ENCODE results near the gene GMIP. TPM values are rescaled to one million over a fixed set of nuclear protein-coding genes. Genes with fewer than 3 reads are reported as not detected.
A peak's percentile ranks its signal among the peaks of the same experiment; 100 is the strongest.

The GMIP gene
- total RNA-seq, 1 donor: 6.5 TPM

DNA sequence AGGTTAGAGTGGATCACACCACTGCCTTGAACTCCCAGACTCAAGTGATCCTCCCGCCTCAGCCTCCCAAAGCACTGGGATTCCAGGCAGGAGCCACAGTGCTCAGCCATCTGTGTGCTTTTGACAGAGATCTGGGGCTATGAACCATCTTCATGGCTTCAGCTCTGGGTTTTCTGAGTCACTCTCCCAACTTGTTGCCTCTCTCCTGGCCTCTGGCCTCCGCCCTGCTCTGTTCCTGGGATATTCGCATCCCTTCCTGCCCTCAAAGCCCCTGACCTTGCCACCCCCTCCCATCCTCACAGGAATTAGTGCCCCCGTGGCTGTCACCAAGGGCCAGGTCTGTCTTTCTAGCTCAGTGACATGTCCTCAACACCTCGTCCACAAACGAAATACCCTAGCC is 5.7 kb upstream of the GMIP start:
- Histone ChIP-seq H4K20me1 (ENCODE audit: insufficient read depth, low read length) (peaks cover 4% of the 10 kb centered on the region), H3K27ac (ENCODE audit: low read depth, low read length) (no peak overlapping the region), H3K36me3 (ENCODE audit: insufficient read depth, low read length) (peaks cover 66% of the 10 kb centered on the region), H2AFZ (ENCODE audit: low read length) (no peak overlapping the region), H3K27me3 (ENCODE audit: insufficient read depth, low read length) (no peaks in the 10 kb centered on the region), H3K79me2 (ENCODE audit: insufficient read depth, low read length) (no peaks in the 10 kb centered on the region), H3K4me1 (ENCODE audit: insufficient read depth, low read length) (no peaks in the 10 kb centered on the region), H3K9me3 (ENCODE audit: low read depth, low read length) (no peaks in the 10 kb centered on the region), H3K4me3 (ENCODE audit: insufficient read depth, low read length) (no peak overlapping the region), H3K4me2 (ENCODE audit: insufficient read depth, low read length) (no peak overlapping the region)
- TF ChIP-seq, protein P1, sequence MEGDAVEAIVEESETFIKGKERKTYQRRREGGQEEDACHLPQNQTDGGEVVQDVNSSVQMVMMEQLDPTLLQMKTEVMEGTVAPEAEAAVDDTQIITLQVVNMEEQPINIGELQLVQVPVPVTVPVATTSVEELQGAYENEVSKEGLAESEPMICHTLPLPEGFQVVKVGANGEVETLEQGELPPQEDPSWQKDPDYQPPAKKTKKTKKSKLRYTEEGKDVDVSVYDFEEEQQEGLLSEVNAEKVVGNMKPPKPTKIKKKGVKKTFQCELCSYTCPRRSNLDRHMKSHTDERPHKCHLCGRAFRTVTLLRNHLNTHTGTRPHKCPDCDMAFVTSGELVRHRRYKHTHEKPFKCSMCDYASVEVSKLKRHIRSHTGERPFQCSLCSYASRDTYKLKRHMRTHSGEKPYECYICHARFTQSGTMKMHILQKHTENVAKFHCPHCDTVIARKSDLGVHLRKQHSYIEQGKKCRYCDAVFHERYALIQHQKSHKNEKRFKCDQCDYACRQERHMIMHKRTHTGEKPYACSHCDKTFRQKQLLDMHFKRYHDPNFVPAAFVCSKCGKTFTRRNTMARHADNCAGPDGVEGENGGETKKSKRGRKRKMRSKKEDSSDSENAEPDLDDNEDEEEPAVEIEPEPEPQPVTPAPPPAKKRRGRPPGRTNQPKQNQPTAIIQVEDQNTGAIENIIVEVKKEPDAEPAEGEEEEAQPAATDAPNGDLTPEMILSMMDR (IDR thresholded peaks at IDR 0.05; ENCODE audit: extremely low read depth, low read depth, low read length): no peak
- peak; percentile 78 for DNase-seq (ENCODE audit: insufficient read length, low spot score, missing footprints)

DNA sequence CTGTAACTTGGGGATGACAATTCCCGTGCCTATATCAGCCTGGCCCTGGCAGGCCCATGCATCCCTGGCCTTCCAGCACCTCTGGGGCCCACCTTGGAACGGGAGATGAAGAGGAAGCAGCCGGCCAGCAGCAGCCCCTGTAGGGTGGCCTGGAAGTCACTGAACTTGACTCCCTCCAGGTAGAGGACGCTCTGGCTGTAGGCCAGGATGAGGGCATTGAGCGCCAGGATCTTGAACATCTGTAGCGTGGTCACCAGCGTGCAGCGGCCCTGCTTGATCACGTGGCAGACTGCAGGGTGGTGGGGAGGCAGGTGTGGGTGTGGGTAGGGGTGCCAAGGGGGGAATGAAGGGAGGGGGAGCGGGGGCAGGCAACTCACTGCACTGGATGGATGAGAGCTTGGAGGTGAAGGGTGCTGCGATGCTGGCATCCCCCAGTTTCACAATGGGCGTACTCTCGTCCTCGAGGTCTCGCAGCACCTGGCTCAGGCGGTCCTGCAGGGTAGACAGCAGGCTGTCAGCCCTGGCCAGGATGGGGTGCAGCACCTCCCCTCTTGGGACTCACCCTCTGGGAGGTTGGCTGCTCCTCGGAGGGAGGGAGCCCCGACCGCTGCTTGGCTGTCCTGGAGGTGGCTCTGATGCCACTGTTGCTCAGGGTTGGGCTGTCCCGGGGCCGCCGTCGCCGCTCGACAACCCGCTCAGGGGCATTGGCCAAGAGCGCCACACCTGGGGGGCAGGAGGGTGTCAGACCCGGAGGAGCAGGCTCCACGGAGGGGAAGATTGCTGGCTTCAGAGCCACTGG is 3.8 kb upstream of the GMIP start:
- H2AFZ ChIP-seq (ENCODE audit: low read length): no peak overlapping the region
- H3K4me2 ChIP-seq (ENCODE audit: insufficient read depth, low read length): no peak overlapping the region
- no peak overlapping the region for H3K27ac ChIP-seq (ENCODE audit: low read depth, low read length)
- peaks cover 8% of the 10 kb centered on the region for H3K4me1 ChIP-seq (ENCODE audit: insufficient read depth, low read length)
- peak; percentile 77 for DNase-seq (ENCODE audit: insufficient read length, low spot score, missing footprints)
- H3K79me2 ChIP-seq (ENCODE audit: insufficient read depth, low read length): peaks cover 8% of the 10 kb centered on the region
- H3K27me3 ChIP-seq (ENCODE audit: insufficient read depth, low read length): no peaks in the 10 kb centered on the region
- H4K20me1 ChIP-seq (ENCODE audit: insufficient read depth, low read length): peaks cover 4% of the 10 kb centered on the region
- no peak overlapping the region for H3K4me3 ChIP-seq (ENCODE audit: insufficient read depth, low read length)
- TF ChIP-seq, protein P1 (IDR thresholded peaks at IDR 0.05; ENCODE audit: extremely low read depth, low read depth, low read length): no peak
- H3K9me3 ChIP-seq (ENCODE audit: low read depth, low read length): no peaks in the 10 kb centered on the region
- peaks cover 52% of the 10 kb centered on the region for H3K36me3 ChIP-seq (ENCODE audit: insufficient read depth, low read length)

DNA sequence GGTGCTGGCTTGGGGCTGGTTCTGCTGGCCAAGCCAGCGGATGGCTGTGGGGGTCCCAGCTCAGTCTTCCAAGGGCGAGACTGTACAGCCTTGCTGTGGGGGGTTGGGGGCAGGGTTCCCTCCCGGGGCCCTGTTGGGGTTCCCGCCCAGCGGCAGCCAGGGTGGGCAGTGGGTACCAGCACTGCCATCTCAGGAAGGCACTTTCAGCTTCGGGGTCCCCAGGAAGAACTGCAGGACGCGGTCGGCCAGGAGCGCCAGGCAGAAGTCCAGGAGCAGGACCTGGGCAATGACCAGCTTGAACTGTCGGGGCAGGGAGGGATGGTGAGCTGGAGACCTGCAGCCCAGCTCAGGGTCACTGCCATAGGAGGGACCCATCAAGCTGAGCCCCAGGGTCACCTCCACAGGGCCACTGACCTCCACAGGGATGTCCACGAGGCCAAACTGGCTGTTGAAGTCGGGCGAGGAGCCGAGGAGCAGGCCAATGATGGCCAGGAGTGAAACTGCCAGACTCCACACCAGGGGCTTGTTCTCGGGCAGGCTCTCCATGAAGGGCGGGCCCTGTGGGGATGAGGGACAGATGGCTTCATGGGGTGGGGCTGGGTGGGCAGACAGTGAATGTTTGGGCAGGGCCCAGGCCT is 1.9 kb upstream of the GMIP start:
- TF ChIP-seq, protein P1 (IDR thresholded peaks at IDR 0.05; ENCODE audit: extremely low read depth, low read depth, low read length): no peak
- Histone ChIP-seq H3K27me3 (ENCODE audit: insufficient read depth, low read length) (no peaks in the 10 kb centered on the region), H3K4me1 (ENCODE audit: insufficient read depth, low read length) (peaks cover 8% of the 10 kb centered on the region), H3K27ac (ENCODE audit: low read depth, low read length) (no peak overlapping the region), H2AFZ (ENCODE audit: low read length) (no peak overlapping the region), H3K9me3 (ENCODE audit: low read depth, low read length) (no peaks in the 10 kb centered on the region), H3K4me2 (ENCODE audit: insufficient read depth, low read length) (no peak overlapping the region), H3K79me2 (ENCODE audit: insufficient read depth, low read length) (peaks cover 8% of the 10 kb centered on the region), H3K36me3 (ENCODE audit: insufficient read depth, low read length) (peaks cover 39% of the 10 kb centered on the region), H4K20me1 (ENCODE audit: insufficient read depth, low read length) (no peaks in the 10 kb centered on the region), H3K4me3 (ENCODE audit: insufficient read depth, low read length) (no peak overlapping the region)
- DNase-seq (ENCODE audit: insufficient read length, low spot score, missing footprints): no peak

DNA sequence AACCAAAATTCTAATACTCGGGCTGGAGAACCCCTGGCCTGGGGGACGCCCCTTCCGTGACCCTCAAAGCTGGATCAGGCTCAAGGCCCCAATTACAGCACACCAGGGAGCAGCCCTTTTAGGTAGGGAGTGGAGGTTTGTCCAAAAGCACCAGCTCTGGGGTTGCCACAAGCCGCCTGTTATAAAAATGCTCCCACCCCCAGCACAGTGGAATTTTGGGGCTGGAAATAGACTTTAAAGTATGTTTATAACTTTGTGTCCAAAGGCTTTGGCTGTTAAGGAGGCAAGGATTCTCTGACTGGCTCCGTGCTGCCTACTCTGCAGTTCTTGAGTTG is 564 bp upstream of the GMIP start:
- Histone ChIP-seq H2AFZ (ENCODE audit: low read length) (no peak overlapping the region), H3K9me3 (ENCODE audit: low read depth, low read length) (no peaks in the 10 kb centered on the region), H3K79me2 (ENCODE audit: insufficient read depth, low read length) (peaks cover 8% of the 10 kb centered on the region), H3K4me1 (ENCODE audit: insufficient read depth, low read length) (peaks cover 8% of the 10 kb centered on the region), H3K27me3 (ENCODE audit: insufficient read depth, low read length) (no peaks in the 10 kb centered on the region), H3K36me3 (ENCODE audit: insufficient read depth, low read length) (peaks cover 34% of the 10 kb centered on the region), H4K20me1 (ENCODE audit: insufficient read depth, low read length) (no peaks in the 10 kb centered on the region), H3K27ac (ENCODE audit: low read depth, low read length) (no peak overlapping the region), H3K4me2 (ENCODE audit: insufficient read depth, low read length) (peak overlapping the region; percentile 86), H3K4me3 (ENCODE audit: insufficient read depth, low read length) (peak overlapping the region; percentile 97)
- TF ChIP-seq, protein P1 (IDR thresholded peaks at IDR 0.05; ENCODE audit: extremely low read depth, low read depth, low read length): no peak
- DNase-seq (ENCODE audit: insufficient read length, low spot score, missing footprints): no peak
